ENCODE results near the gene ENTHD1.
"Not testable (repeated sequence)": the region's sequence is repeated elsewhere in the genome, so short reads cannot be mapped to it uniquely, and the experiment has no call there.

The ENTHD1 gene

DNA sequence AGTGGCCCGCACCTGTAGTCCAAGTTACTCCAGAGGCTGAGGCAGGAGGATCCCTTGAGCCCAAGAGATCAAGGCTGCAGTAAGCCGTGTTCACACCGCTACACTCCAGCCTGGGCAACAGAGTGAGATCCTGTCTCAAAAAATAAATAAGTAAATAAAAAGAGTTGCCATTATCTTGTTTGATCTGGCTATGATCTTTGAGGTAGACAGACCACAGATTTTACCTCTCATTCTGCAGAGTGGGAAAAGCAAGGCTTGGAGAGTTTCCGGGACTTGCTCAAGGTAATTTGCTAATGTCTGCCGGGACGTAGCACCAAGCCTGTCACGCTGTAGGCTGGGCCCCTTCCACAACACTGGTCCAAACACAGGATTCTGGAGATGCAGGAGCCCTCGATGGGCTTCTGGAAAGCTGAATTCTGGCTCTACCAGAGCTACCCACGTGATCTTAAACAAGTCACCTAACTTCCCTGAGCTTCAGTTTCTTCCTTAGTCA is 14.1 kb upstream of the ENTHD1 start:
- H3K27ac ChIP-seq = no peak overlapping the region
- no peak overlapping the region for H3K4me3 ChIP-seq (ENCODE audit: low read depth, low read length)
- no peaks in the 10 kb centered on the region for H3K36me3 ChIP-seq (replicated peaks)

DNA sequence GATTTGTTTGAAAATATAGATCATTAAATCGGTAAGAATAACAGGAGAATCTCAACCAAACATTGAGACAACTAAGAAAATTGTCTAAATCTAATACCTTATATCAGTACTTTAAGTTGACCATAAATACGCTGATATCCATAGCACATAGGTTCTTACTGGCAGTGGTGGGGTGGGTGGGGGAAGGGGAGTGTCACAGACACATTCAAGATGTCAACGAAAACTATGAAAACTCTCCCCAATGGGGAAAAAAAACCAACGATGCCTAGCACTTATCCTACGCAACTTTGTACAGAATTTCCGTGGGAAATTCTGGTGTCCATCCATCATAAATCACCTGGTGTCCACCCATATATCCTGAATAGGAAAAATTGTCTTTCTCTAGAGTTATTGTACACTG is 13.5 kb upstream of the ENTHD1 start:
- Histone ChIP-seq H3K27ac (no peak overlapping the region), H3K27me3 (replicated peaks) (peaks cover 7% of the 10 kb centered on the region), H3K36me3 (replicated peaks) (no peaks in the 10 kb centered on the region), H3K4me3 (ENCODE audit: low read depth, low read length) (no peak overlapping the region)
- DNase-seq = no peak
- TF ChIP-seq CTCF (IDR thresholded peaks at IDR 0.05; ENCODE audit: low read depth, low read length, missing control alignments) = no peak
- in situ Hi-C loops (cut with HindIII; ENCODE audit: low pct_ligation_motif_present, low sequenced_read_pairs) = no loop called here

More for the DNA sequence above, 14.1 kb upstream of the ENTHD1 start:
- H3K27me3 ChIP-seq (replicated peaks) = peaks cover 7% of the 10 kb centered on the region
- no peak for DNase-seq
- in situ Hi-C loops (cut with HindIII; ENCODE audit: low pct_ligation_motif_present, low sequenced_read_pairs) = no loop called here
- TF ChIP-seq CTCF (IDR thresholded peaks at IDR 0.05; ENCODE audit: low read depth, low read length, missing control alignments) = no peak

DNA sequence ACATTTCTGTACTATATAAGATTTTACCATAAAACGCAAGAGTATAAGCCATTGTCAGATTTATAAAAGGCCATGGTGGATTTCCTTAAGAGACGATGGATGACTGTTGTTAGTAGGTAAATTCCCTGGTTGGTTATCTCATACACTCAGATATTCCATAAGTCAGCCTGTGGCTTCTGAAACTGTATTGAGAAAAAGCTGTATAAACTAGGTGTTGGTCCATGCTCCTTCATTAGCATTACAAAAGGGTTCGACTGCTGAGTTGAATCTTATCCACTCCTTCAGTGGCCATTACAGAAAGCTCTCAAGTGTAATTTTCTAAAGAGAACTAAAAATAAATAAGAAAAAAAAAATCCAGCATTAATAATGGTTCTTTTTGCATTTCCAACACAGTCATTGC is 12.6 kb upstream of the ENTHD1 start:
- no peak overlapping the region for H3K27ac ChIP-seq
- no peaks in the 10 kb centered on the region for H3K36me3 ChIP-seq (replicated peaks)
- in situ Hi-C loops (cut with HindIII; ENCODE audit: low pct_ligation_motif_present, low sequenced_read_pairs) = no loop called here
- no peak for TF ChIP-seq CTCF (IDR thresholded peaks at IDR 0.05; ENCODE audit: low read depth, low read length, missing control alignments)
- DNase-seq = no peak
- H3K4me3 ChIP-seq (ENCODE audit: low read depth, low read length) = no peak overlapping the region
- H3K27me3 ChIP-seq (replicated peaks) = peaks cover 7% of the 10 kb centered on the region

GRCh38 chr22:39905687-39906086 is 12.1 kb upstream of the ENTHD1 start:
- H3K27me3 ChIP-seq (replicated peaks) = peaks cover 7% of the 10 kb centered on the region
- TF ChIP-seq CTCF (IDR thresholded peaks at IDR 0.05; ENCODE audit: low read depth, low read length, missing control alignments) = no peak
- H3K36me3 ChIP-seq (replicated peaks) = no peaks in the 10 kb centered on the region
- no peak overlapping the region for H3K27ac ChIP-seq
- in situ Hi-C loops (cut with HindIII; ENCODE audit: low pct_ligation_motif_present, low sequenced_read_pairs) = no loop called here
- DNase-seq = no peak
- no peak overlapping the region for H3K4me3 ChIP-seq (ENCODE audit: low read depth, low read length)

DNA sequence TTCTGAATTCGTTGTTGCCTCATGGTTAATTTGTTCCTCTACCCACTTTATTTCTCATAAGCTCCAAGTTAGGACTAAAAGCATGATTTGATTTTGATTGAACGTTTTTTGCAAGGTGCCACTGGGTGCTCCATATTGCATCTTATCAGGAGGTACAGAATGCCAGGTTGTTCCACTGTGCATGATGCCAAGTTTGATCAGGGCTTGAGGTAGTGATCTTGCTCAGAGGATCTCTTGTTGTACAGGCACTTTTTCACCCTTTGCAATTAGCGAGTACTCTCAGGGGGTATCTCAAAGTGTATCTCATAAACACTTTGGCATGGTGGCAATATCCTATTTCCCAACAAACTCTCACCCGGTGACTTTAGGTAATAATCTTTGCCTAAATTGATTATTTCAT is 11.3 kb upstream of the ENTHD1 start:
- in situ Hi-C loops (cut with HindIII; ENCODE audit: low pct_ligation_motif_present, low sequenced_read_pairs) = no loop called here
- Histone ChIP-seq H3K27ac (no peak overlapping the region), H3K27me3 (replicated peaks) (peaks cover 7% of the 10 kb centered on the region), H3K36me3 (replicated peaks) (no peaks in the 10 kb centered on the region), H3K4me3 (ENCODE audit: low read depth, low read length) (no peak overlapping the region)
- no peak for DNase-seq
- TF ChIP-seq CTCF (IDR thresholded peaks at IDR 0.05; ENCODE audit: low read depth, low read length, missing control alignments) = no peak

- H3K27ac ChIP-seq; H3K36me3 ChIP-seq (replicated peaks); H3K27me3 ChIP-seq (replicated peaks); DNase-seq; in situ Hi-C loops (cut with HindIII; ENCODE audit: low pct_ligation_motif_present, low sequenced_read_pairs); H3K4me3 ChIP-seq (ENCODE audit: low read depth, low read length): not testable (repeated sequence)
Measured at GRCh38 chr22:39904024-39904423, 10.5 kb upstream of the ENTHD1 start.

Data from brain microvascular endothelial cell (primary cell).